Esophagus muscularis mucosa (tissue), 4 donors: ENCODE measurements around the gene CFAP54. TPM values are rescaled to one million over a fixed set of nuclear protein-coding genes. Genes with fewer than 3 reads are reported as not detected.

Experiments
- DNase-seq: peaks from one replicate; pipeline ENCODE4 v3.0.0-alpha.2; 2017; ENCODE audit errors: extremely low spot score
- H3K27ac ChIP-seq, 4 donors: fragments of 200-600 bp; sonication (generic); replicated peaks in 1 of 4; 1 replicate in 3 of 4; 2 replicates in 1 of 4; pipeline ENCODE4 v1.5.1; 2016 to 2019; ENCODE audit warnings: mild to moderate bottlenecking in 1 of 4
- H3K27me3 ChIP-seq, 4 donors: fragments of 200-600 bp; sonication (generic); one replicate each; pipeline versions ENCODE4 v1.5.1 to v1.6.0; 2016 to 2019
- H3K36me3 ChIP-seq, 4 donors: fragments of 200-600 bp; sonication (generic); one replicate each; pipeline ENCODE4 v1.5.1; 2016 to 2019
- H3K4me1 ChIP-seq, 4 donors: fragments of 200-600 bp; sonication (generic); one replicate each; pipeline ENCODE4 v1.5.1; 2016 to 2019
- H3K4me3 ChIP-seq, 4 donors: fragments of 200-600 bp; sonication (generic); 1 replicate in 2 of 4; 2 replicates in 2 of 4; pipeline ENCODE4 v1.5.1; 2016 to 2019; ENCODE audit warnings: mild to moderate bottlenecking in 4 of 4, moderate library complexity in 1 of 4
- H3K9me3 ChIP-seq, 4 donors: fragments of 200-600 bp; sonication (generic); 1 replicate in 3 of 4; 2 replicates in 1 of 4; pipeline ENCODE4 v1.5.1; 2016 to 2019
- EP300 ChIP-seq: sonication (generic); formaldehyde crosslinking; IDR thresholded peaks from one replicate; pipeline ENCODE4 v1.6.1; 2017; ENCODE audit warnings: antibody characterized with exemption
- POLR2A ChIP-seq: fragments of 450-650 bp; IDR thresholded peaks from one replicate; pipeline ENCODE4 v1.6.1; 2017; ENCODE audit warnings: antibody characterized with exemption, moderate library complexity, mild to moderate bottlenecking, low read depth
- POLR2AphosphoS5 ChIP-seq, 2 donors: sonication (generic); formaldehyde crosslinking; IDR thresholded peaks; one replicate each; pipeline ENCODE4 v1.6.1; 2017; ENCODE audit warnings: antibody characterized with exemption in 2 of 2
- WGBS: methylation state at CpG from one replicate; pipeline ENCODE4 v1.1.5; 2018; 5-methylcytosine and 5-hydroxymethylcytosine counted together
- intact Hi-C: fragments of 100-400 bp; cut with DNase I; formaldehyde crosslinking; loops from one replicate; pipeline ENCODE4 v1.15.1; 2023
- total RNA-seq, 4 donors: library from RNA; depleted of rRNA; stranded (reverse); fragments of >200 nt; gene quantifications; one replicate each; pipeline versions ENCODE4 v1.1.0 to v1.2.1, GENCODE V29; 2016
- TF ChIP-seq, protein P1 (sequence below), 3 experiments: fragments of 200-600 bp in 2 of 3; fragments of 450-650 bp in 1 of 3; sonication (generic) in 2 of 3; IDR thresholded peaks; one replicate each; pipeline ENCODE4 v1.5.1; 2017 to 2019; ENCODE audit warnings: antibody characterized with exemption in 3 of 3, mild to moderate bottlenecking in 2 of 3, moderate library complexity in 1 of 3

The CFAP54 gene
- total RNA-seq, 4 donors from 2014 or later, result 3.0 to 5.8 (median 4.3) TPM

DNA sequence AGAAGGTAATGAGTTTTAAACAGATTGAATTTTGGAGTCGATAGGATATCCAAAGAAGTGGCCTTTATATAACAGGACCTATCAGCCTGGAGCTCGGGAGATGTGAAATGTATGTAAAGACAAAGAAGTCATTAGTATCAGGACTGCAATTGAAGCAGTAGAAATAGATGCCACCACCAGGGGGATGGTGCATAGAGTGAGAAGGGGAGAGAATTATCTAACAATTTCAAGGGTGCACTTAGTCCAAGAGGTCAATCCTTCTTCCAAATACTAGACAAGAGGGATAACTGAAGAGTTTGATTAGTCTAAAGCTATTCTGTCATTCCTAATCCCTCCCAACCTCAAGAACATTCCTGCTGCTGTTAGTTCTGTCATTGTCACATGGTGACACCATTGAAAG, 127.8 kb downstream of the CFAP54 start:
- H3K4me3 ChIP-seq, result no peak overlapping the region
- H3K9me3 ChIP-seq, result no peaks in the 10 kb centered on the region
- H3K27ac ChIP-seq, result no peak overlapping the region
- H3K4me1 ChIP-seq, result no peaks in the 10 kb centered on the region
- 88% methylated on average over 2 of the region's 2 CpGs for WGBS
- TF ChIP-seq POLR2A (no peak), EP300 (no peak), POLR2AphosphoS5 (IDR thresholded peaks at IDR 0.05) (no peak)
- TF ChIP-seq, protein P1, sequence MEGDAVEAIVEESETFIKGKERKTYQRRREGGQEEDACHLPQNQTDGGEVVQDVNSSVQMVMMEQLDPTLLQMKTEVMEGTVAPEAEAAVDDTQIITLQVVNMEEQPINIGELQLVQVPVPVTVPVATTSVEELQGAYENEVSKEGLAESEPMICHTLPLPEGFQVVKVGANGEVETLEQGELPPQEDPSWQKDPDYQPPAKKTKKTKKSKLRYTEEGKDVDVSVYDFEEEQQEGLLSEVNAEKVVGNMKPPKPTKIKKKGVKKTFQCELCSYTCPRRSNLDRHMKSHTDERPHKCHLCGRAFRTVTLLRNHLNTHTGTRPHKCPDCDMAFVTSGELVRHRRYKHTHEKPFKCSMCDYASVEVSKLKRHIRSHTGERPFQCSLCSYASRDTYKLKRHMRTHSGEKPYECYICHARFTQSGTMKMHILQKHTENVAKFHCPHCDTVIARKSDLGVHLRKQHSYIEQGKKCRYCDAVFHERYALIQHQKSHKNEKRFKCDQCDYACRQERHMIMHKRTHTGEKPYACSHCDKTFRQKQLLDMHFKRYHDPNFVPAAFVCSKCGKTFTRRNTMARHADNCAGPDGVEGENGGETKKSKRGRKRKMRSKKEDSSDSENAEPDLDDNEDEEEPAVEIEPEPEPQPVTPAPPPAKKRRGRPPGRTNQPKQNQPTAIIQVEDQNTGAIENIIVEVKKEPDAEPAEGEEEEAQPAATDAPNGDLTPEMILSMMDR (IDR thresholded peaks at IDR 0.05), result no peak
- intact Hi-C loops, result no loop called here
- H3K27me3 ChIP-seq, result no peaks in the 10 kb centered on the region
- no peak for DNase-seq
- H3K36me3 ChIP-seq, result no peaks in the 10 kb centered on the region

DNA sequence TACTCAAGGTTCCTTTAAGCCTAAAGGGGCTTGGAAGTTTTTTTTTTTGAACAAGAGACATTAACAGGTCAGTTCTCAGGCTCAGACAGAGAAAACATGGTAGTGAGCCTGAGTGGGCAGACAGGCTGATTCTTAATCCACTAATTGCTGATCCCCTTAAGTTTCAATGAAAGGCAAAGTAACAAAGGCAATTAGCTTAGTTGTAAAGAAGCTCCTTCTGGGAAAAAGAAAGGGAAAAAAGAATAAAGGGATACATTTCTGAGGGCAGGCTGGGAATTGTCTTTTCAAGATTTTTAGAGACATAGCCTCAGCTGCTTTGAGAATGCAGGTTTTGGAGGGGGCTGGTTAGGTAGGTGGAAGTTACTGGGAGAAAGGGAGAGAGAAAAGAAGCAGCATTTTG, 133.8 kb downstream of the CFAP54 start:
- Histone ChIP-seq H3K27ac (no peak overlapping the region), H3K9me3 (no peaks in the 10 kb centered on the region), H3K4me3 (no peak overlapping the region), H3K4me1 (no peaks in the 10 kb centered on the region), H3K36me3 (no peaks in the 10 kb centered on the region), H3K27me3 (no peaks in the 10 kb centered on the region)
- intact Hi-C loops, result no loop called here
- DNase-seq, result no peak
- TF ChIP-seq POLR2A (no peak), EP300 (no peak), POLR2AphosphoS5 (IDR thresholded peaks at IDR 0.05) (no peak)
- TF ChIP-seq, protein P1 (IDR thresholded peaks at IDR 0.05), result no peak

DNA sequence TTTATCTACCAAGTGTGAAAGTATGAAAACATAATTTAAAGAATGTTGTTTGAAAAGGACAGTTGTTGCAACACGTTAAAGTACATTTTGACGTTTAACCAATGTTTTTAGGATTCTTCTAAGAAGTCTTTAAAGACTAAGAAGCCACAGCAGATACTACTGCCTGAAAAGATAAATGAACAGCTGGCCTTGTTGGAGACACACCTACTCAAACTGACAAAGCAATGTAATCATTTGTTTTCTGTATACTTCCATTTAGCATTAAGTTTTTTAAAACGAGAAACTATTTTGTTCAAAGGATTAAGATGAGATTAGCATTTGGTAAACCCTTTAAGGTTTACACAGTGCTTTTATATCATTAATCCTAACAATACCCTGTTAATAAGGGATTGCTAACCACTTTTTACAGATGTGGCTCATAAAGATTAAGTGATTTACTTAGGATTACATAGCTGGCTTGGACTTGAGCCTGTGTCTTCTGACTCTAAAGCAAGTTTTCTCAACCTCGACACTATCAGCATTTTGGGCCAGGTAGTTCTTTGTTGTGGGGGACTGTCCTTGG, 134.4 kb downstream of the CFAP54 start:
- TF ChIP-seq EP300 (no peak), POLR2AphosphoS5 (IDR thresholded peaks at IDR 0.05) (no peak), POLR2A (no peak)
- TF ChIP-seq, protein P1 (IDR thresholded peaks at IDR 0.05), result no peak
- H3K9me3 ChIP-seq, result no peaks in the 10 kb centered on the region
- H3K4me1 ChIP-seq, result no peaks in the 10 kb centered on the region
- no peak overlapping the region for H3K27ac ChIP-seq
- no peaks in the 10 kb centered on the region for H3K36me3 ChIP-seq
- H3K27me3 ChIP-seq, result no peaks in the 10 kb centered on the region
- intact Hi-C loops, result no loop called here
- 58% methylated on average over 4 of the region's 4 CpGs for WGBS
- no peak overlapping the region for H3K4me3 ChIP-seq
- no peak for DNase-seq

DNA sequence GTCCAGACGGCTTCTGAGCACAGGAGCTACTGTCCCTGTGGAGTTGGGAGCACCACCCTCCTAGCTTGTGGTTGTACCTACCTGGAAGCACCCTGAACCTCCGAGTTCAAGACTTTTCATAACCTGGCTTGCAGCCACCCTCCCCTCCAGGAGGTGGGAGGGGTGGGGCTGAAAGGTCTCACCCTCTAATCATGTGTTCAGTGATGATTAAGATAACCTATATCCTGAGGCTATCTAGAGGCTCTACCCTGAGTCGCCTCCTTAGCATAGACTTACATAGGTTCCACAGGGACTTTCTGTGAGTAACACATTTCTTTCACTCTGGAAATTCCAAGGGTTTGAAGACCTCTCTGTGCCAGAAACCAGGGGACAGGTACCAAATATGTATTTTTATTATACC, 146.5 kb downstream of the CFAP54 start:
- WGBS, result 89% methylated on average over 3 of the region's 3 CpGs
- intact Hi-C loops, result no loop called here

More for the DNA sequence above, 146.5 kb downstream of the CFAP54 start:
- Histone ChIP-seq H3K27me3 (no peaks in the 10 kb centered on the region), H3K36me3 (no peaks in the 10 kb centered on the region), H3K4me3 (no peak overlapping the region), H3K27ac (no peak overlapping the region), H3K4me1 (no peaks in the 10 kb centered on the region), H3K9me3 (no peaks in the 10 kb centered on the region)
- no peak for DNase-seq
- no peak for TF ChIP-seq POLR2AphosphoS5 (IDR thresholded peaks at IDR 0.05)
- no peak for TF ChIP-seq POLR2A
- TF ChIP-seq, protein P1 (IDR thresholded peaks at IDR 0.05), result no peak
- TF ChIP-seq EP300, result no peak
